HEK293T (cell line): Measurements from ENCODE around the gene PLBD1.

Experiments used
- CTCF ChIA-PET: fragments of 350-600 bp; formaldehyde crosslinking; extraction: SDS; loops from one replicate; lab custom pipeline; 2021; ENCODE audit warnings: antibody characterized with exemption, inconsistent platforms; lab: Yijun Ruan, JAX
- POLR2A ChIA-PET: fragments of 350-600 bp; formaldehyde crosslinking; extraction: SDS; loops from one replicate; lab custom pipeline; 2020; ENCODE audit warnings: antibody characterized with exemption, inconsistent platforms; lab: Yijun Ruan, JAX
- DNase-seq: peaks from one replicate; pipeline ENCODE4 v3.0.0; 2012; ENCODE audit warnings: mixed read lengths; ENCODE audit errors: extremely low spot score
- ARNT ChIP-seq: fragments of 450-650 bp; IDR thresholded peaks from 2 replicates; pipeline ENCODE4 v1.6.1; 2017; ENCODE audit warnings: mild to moderate bottlenecking
- BHLHE40 ChIP-seq: fragments of 450-650 bp; IDR thresholded peaks from 2 replicates; pipeline ENCODE4 v1.6.1; 2016; ENCODE audit warnings: mild to moderate bottlenecking, moderate library complexity, borderline replicate concordance
- CTBP1 ChIP-seq: fragments of 450-650 bp; IDR thresholded peaks from 2 replicates; pipeline ENCODE4 v1.6.1; 2016; ENCODE audit warnings: borderline replicate concordance
- ELF4 ChIP-seq: fragments of 450-650 bp; IDR thresholded peaks from 2 replicates; pipeline ENCODE4 v1.6.1; 2017; ENCODE audit warnings: antibody characterized with exemption
- FOXA1 ChIP-seq: fragments of 450-650 bp; IDR thresholded peaks from 2 replicates; pipeline ENCODE4 v1.6.1; 2016; ENCODE audit warnings: mild to moderate bottlenecking
- FOXK2 ChIP-seq: fragments of 450-650 bp; IDR thresholded peaks from 2 replicates; pipeline ENCODE4 v1.6.1; 2016; ENCODE audit warnings: mild to moderate bottlenecking
- FOXM1 ChIP-seq: fragments of 450-650 bp; IDR thresholded peaks from 2 replicates; pipeline ENCODE4 v1.6.1; 2017; ENCODE audit warnings: mild to moderate bottlenecking, borderline replicate concordance
- HDGF ChIP-seq: fragments of 450-650 bp; IDR thresholded peaks from 2 replicates; pipeline ENCODE4 v1.6.1; 2017; ENCODE audit warnings: antibody characterized with exemption, borderline replicate concordance
- L3MBTL2 ChIP-seq: fragments of 450-650 bp; conservative IDR thresholded peaks from 2 replicates; pipeline ENCODE4 v1.6.1; 2016; ENCODE audit warnings: mild to moderate bottlenecking
- LEF1 ChIP-seq: fragments of 450-650 bp; IDR thresholded peaks from 2 replicates; pipeline ENCODE4 v1.6.1; 2017; ENCODE audit warnings: mild to moderate bottlenecking, borderline replicate concordance
- NFRKB ChIP-seq: fragments of 450-650 bp; IDR thresholded peaks from 2 replicates; pipeline ENCODE4 v1.6.1; 2016; ENCODE audit warnings: mild to moderate bottlenecking, moderate library complexity
- PKNOX1 ChIP-seq: fragments of 450-650 bp; IDR thresholded peaks from 2 replicates; pipeline ENCODE4 v1.6.1; 2016
- SP1 ChIP-seq: fragments of 450-650 bp; IDR thresholded peaks from 2 replicates; pipeline ENCODE4 v1.6.1; 2017
- SUZ12 ChIP-seq: fragments of 450-650 bp; IDR thresholded peaks from 2 replicates; pipeline ENCODE4 v1.6.1; 2016; ENCODE audit warnings: mild to moderate bottlenecking
- TARDBP ChIP-seq: fragments of 450-650 bp; IDR thresholded peaks from 2 replicates; pipeline ENCODE4 v1.6.1; 2016
- ZNF384 ChIP-seq: fragments of 450-650 bp; IDR thresholded peaks from 2 replicates; pipeline ENCODE4 v1.6.1; 2016

The PLBD1 gene

GRCh38 chr12:14563046-14563445 lies 4.6 kb downstream of the PLBD1 start:
- TF ChIP-seq LEF1, result no peak
- TF ChIP-seq ZNF384, result no peak
- no peak for TF ChIP-seq FOXM1
- TF ChIP-seq SUZ12, result no peak
- no peak for TF ChIP-seq HDGF
- TF ChIP-seq CTBP1, result no peak
- no peak for TF ChIP-seq ELF4
- TF ChIP-seq L3MBTL2, result no peak
- TF ChIP-seq FOXA1, result no peak
- TF ChIP-seq TARDBP, result no peak
- no peak for TF ChIP-seq BHLHE40
- no peak for TF ChIP-seq FOXK2
- no peak for TF ChIP-seq SP1
- POLR2A ChIA-PET, result no interaction called here
- DNase-seq, result no peak
- CTCF ChIA-PET, result no interaction called here

- CTCF ChIA-PET, result no interaction called here
- no peak for TF ChIP-seq ZNF384
- TF ChIP-seq SUZ12, result no peak
- no peak for TF ChIP-seq CTBP1
- TF ChIP-seq PKNOX1, result no peak
- TF ChIP-seq NFRKB, result no peak
- no peak for TF ChIP-seq L3MBTL2
- TF ChIP-seq LEF1, result no peak
- no peak for TF ChIP-seq ELF4
- TF ChIP-seq FOXM1, result no peak
- no peak for TF ChIP-seq TARDBP
- no peak for TF ChIP-seq FOXK2
- no peak for TF ChIP-seq BHLHE40
- no peak for TF ChIP-seq ARNT
- no peak for TF ChIP-seq HDGF
- TF ChIP-seq FOXA1, result no peak
These were observed 5.4 kb downstream of the PLBD1 start for GRCh38 chr12:14562279-14562678.

GRCh38 chr12:14561677-14562238 lies 5.9 kb downstream of the PLBD1 start:
- no peak for TF ChIP-seq HDGF
- TF ChIP-seq NFRKB, result no peak
- TF ChIP-seq FOXM1, result no peak
- no peak for TF ChIP-seq ZNF384
- TF ChIP-seq ELF4, result no peak
- no peak for TF ChIP-seq L3MBTL2
- no peak for TF ChIP-seq FOXA1
- TF ChIP-seq TARDBP, result no peak
- no peak for TF ChIP-seq FOXK2
- TF ChIP-seq BHLHE40, result no peak
- TF ChIP-seq PKNOX1, result no peak
- TF ChIP-seq ARNT, result no peak
- TF ChIP-seq SP1, result no peak
- TF ChIP-seq SUZ12, result no peak
- CTCF ChIA-PET, result interaction anchor here (0.6 kb wide), 1 partner anchor 14 kb away, joined by 8 read pairs; no protein-coding TSS in a partner anchor
- POLR2A ChIA-PET, result no interaction called here
- DNase-seq, result no peak

More at GRCh38 chr12:14562279-14562678, 5.4 kb downstream of the PLBD1 start:
- DNase-seq, result no peak
- POLR2A ChIA-PET, result no interaction called here

- ChIA-PET POLR2A (no interaction called here), CTCF (interaction anchor here (0.6 kb wide), 1 partner anchor 14 kb away, joined by 8 read pairs; no protein-coding TSS in a partner anchor)
- no peak for DNase-seq
- TF ChIP-seq ELF4 (no peak), FOXA1 (no peak), LEF1 (no peak), SP1 (no peak), CTBP1 (no peak), PKNOX1 (no peak), FOXK2 (no peak), ARNT (no peak), L3MBTL2 (no peak), SUZ12 (no peak)
These were observed 6.6 kb downstream of the PLBD1 start for GRCh38 chr12:14560904-14561574.

GRCh38 chr12:14558473-14558959 lies 9.2 kb downstream of the PLBD1 start:
- TF ChIP-seq HDGF (no peak), CTBP1 (no peak), SUZ12 (no peak), PKNOX1 (no peak), NFRKB (no peak), ZNF384 (no peak), LEF1 (no peak), TARDBP (no peak), FOXA1 (no peak), BHLHE40 (no peak), ARNT (no peak)
- POLR2A ChIA-PET, result no interaction called here
- CTCF ChIA-PET, result no interaction called here
- no peak for DNase-seq
